ENCODE results near the gene METTL4. TPM values are rescaled to one million over a fixed set of nuclear protein-coding genes. Genes with fewer than 3 reads are reported as not detected.
A peak's percentile ranks its signal among the peaks of the same experiment; 100 is the strongest.

METTL4 gene
- total RNA-seq, 3 donors from 2014 or later (not counting 1 experiment from before 2014, with no cell fraction given): 9.1 to 11.3 (median 10.6) TPM

DNA sequence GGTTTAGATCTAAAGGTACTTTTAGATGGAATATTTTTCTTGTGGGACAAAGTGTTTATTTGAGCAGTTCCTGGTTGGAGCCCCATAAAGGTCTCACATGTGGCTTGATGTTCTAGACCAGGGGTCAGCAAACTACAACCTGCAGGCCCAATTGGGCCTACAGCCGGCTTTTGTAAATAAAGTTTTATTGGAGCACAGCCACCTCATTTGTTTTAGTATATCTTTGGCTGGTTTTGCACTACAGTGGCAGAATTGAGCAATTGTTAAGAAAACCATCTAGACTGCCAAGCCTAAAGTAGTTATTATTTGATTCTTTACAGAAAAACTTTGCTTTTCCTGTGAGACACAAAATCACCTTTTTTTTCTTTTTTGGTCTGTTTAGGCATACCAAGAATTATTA, 41.7 kb upstream of the METTL4 start:
- H3K9me3 ChIP-seq (ENCODE audit: control insufficient read depth, insufficient read depth, low read length): no peaks in the 10 kb centered on the region
- intact Hi-C loops (cut with micrococcal nuclease): no loop called here
- 100% methylated on average over 1 of the region's 1 CpG for WGBS (ENCODE audit: insufficient coverage)
- ATAC-seq: no peak
- DNase-seq: no peak
- H3K27me3 ChIP-seq (ENCODE audit: control insufficient read depth, insufficient read depth, low read length): no peaks in the 10 kb centered on the region
- Mint-ChIP-seq H3K27ac (no peak overlapping the region), H3K4me3 (no peak overlapping the region), H3K36me3 (no peaks in the 10 kb centered on the region), H3K27me3 (ENCODE audit: low read depth in 2 of 2) (no peaks in the 10 kb centered on the region), H3K4me1 (no peaks in the 10 kb centered on the region), H3K9me3 (no peaks in the 10 kb centered on the region)
- no peak overlapping the region for H3K27ac ChIP-seq (ENCODE audit: low read length)
- no peaks in the 10 kb centered on the region for H3K4me1 ChIP-seq (ENCODE audit: control insufficient read depth, insufficient read depth, low read length)
- TF ChIP-seq, protein P1, sequence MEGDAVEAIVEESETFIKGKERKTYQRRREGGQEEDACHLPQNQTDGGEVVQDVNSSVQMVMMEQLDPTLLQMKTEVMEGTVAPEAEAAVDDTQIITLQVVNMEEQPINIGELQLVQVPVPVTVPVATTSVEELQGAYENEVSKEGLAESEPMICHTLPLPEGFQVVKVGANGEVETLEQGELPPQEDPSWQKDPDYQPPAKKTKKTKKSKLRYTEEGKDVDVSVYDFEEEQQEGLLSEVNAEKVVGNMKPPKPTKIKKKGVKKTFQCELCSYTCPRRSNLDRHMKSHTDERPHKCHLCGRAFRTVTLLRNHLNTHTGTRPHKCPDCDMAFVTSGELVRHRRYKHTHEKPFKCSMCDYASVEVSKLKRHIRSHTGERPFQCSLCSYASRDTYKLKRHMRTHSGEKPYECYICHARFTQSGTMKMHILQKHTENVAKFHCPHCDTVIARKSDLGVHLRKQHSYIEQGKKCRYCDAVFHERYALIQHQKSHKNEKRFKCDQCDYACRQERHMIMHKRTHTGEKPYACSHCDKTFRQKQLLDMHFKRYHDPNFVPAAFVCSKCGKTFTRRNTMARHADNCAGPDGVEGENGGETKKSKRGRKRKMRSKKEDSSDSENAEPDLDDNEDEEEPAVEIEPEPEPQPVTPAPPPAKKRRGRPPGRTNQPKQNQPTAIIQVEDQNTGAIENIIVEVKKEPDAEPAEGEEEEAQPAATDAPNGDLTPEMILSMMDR (IDR thresholded peaks at IDR 0.05): no peak
- H3K36me3 ChIP-seq (ENCODE audit: control insufficient read depth, insufficient read depth, low read length): no peaks in the 10 kb centered on the region
- no peak overlapping the region for H3K4me3 ChIP-seq (ENCODE audit: low read length)

DNA sequence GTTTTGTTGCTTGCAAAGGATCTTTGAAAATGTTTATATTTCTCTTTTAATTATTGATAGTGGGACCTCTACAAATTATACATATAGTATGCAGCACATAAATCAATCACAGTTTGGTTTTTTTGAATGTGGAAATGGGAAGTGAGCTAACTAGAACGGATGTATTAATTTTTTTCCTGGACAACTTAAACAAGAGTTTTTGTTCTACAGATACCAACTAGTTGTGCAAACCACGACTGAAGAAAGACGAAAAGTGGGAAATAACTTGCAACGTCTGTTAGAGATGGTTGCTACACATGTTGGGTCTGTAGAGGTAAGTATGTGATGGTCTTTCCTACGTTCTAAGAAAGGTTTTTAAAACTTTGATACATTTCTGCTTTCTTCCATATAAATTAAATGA, 39.2 kb upstream of the METTL4 start:
- Histone ChIP-seq H3K36me3 (ENCODE audit: control insufficient read depth, insufficient read depth, low read length) (no peaks in the 10 kb centered on the region), H3K4me3 (ENCODE audit: low read length) (no peak overlapping the region), H3K4me1 (ENCODE audit: control insufficient read depth, insufficient read depth, low read length) (no peaks in the 10 kb centered on the region), H3K9me3 (ENCODE audit: control insufficient read depth, insufficient read depth, low read length) (no peaks in the 10 kb centered on the region), H3K27me3 (ENCODE audit: control insufficient read depth, insufficient read depth, low read length) (no peaks in the 10 kb centered on the region), H3K27ac (ENCODE audit: low read length) (no peak overlapping the region)
- H3K4me3 Mint-ChIP-seq: no peak overlapping the region
- no peaks in the 10 kb centered on the region for H3K36me3 Mint-ChIP-seq
- H3K9me3 Mint-ChIP-seq: no peaks in the 10 kb centered on the region
- peaks cover 6 to 8% of the 10 kb centered on the region in 2 donors for H3K4me1 Mint-ChIP-seq
- TF ChIP-seq, protein P1 (IDR thresholded peaks at IDR 0.05): no peak
- WGBS (ENCODE audit: insufficient coverage): no CpG with 5 or more reads among the region's 5 CpGs
- intact Hi-C loops (cut with micrococcal nuclease): no loop called here
- no peak for DNase-seq
- ATAC-seq: no peak
- H3K27me3 Mint-ChIP-seq (ENCODE audit: low read depth in 2 of 2): no peaks in the 10 kb centered on the region
- no peak overlapping the region for H3K27ac Mint-ChIP-seq

- Mint-ChIP-seq H3K27ac (peak overlapping the region in 1 of 2 donors; percentile 26), H3K9me3 (no peaks in the 10 kb centered on the region), H3K27me3 (ENCODE audit: low read depth in 2 of 2) (no peaks in the 10 kb centered on the region), H3K4me1 (peaks cover 16 to 17% of the 10 kb centered on the region in 2 donors), H3K36me3 (no peaks in the 10 kb centered on the region), H3K4me3 (no peak overlapping the region)
- no peak for DNase-seq
- ATAC-seq: no peak
- intact Hi-C loops (cut with micrococcal nuclease): loop anchor here (5.0 kb wide), 1 partner anchor 48 kb away; the partner anchor contains the start of gene SMCHD1
- no peak overlapping the region for H3K4me3 ChIP-seq (ENCODE audit: low read length)
- TF ChIP-seq, protein P1 (IDR thresholded peaks at IDR 0.05): no peak
- peaks cover 3% of the 10 kb centered on the region for H3K4me1 ChIP-seq (ENCODE audit: control insufficient read depth, insufficient read depth, low read length)
- no peaks in the 10 kb centered on the region for H3K27me3 ChIP-seq (ENCODE audit: control insufficient read depth, insufficient read depth, low read length)
- H3K36me3 ChIP-seq (ENCODE audit: control insufficient read depth, insufficient read depth, low read length): no peaks in the 10 kb centered on the region
- no peak overlapping the region for H3K27ac ChIP-seq (ENCODE audit: low read length)
- no peaks in the 10 kb centered on the region for H3K9me3 ChIP-seq (ENCODE audit: control insufficient read depth, insufficient read depth, low read length)
- WGBS (ENCODE audit: insufficient coverage): 100% methylated on average over 1 of the region's 2 CpGs
Observed at GRCh38 chr18:2609604-2610003, 38.3 kb upstream of the METTL4 start.

DNA sequence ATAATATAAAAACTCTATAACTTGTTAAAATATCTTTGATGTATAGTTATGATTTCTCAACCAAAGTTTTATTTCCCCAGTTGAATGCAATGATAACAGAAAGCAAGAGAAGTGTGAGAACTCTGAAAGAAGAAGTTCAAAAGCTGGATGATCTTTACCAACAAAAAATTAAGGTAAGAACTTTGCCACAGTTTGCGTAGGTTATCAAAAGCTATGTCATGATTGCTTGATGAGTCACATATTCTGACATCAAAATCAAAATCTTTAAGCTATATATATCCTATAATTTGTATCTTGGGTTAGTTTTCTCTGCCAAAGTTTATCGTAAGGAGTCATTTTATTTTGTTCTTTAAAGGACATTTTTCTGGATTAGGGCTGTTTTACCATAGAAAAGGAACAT, 35.0 kb upstream of the METTL4 start:
- intact Hi-C loops (cut with micrococcal nuclease): loop anchor here (1.0 to 5.0 kb wide), 2 partner anchors 30 to 51 kb away; partner anchors contain the start of gene SMCHD1
- no peaks in the 10 kb centered on the region for H3K9me3 Mint-ChIP-seq
- H3K36me3 Mint-ChIP-seq: no peaks in the 10 kb centered on the region
- no peaks in the 10 kb centered on the region for H3K27me3 Mint-ChIP-seq (ENCODE audit: low read depth in 2 of 2)
- H3K4me1 Mint-ChIP-seq: peaks cover 20 to 21% of the 10 kb centered on the region in 2 donors
- H3K4me3 ChIP-seq (ENCODE audit: low read length): no peak overlapping the region
- no peaks in the 10 kb centered on the region for H3K36me3 ChIP-seq (ENCODE audit: control insufficient read depth, insufficient read depth, low read length)
- H3K27me3 ChIP-seq (ENCODE audit: control insufficient read depth, insufficient read depth, low read length): no peaks in the 10 kb centered on the region
- TF ChIP-seq, protein P1 (IDR thresholded peaks at IDR 0.05): no peak
- H3K4me1 ChIP-seq (ENCODE audit: control insufficient read depth, insufficient read depth, low read length): peaks cover 3% of the 10 kb centered on the region
- 14% methylated on average over 1 of the region's 2 CpGs for WGBS (ENCODE audit: insufficient coverage)
- peak overlapping the region; percentile 89 to 92 for H3K27ac Mint-ChIP-seq
- peak overlapping the region; percentile 70 for H3K27ac ChIP-seq (ENCODE audit: low read length)
- DNase-seq (peak in 1 of 2 donors; percentile 60), ATAC-seq (peak; percentile 39 to 49 (median 39))
- no peaks in the 10 kb centered on the region for H3K9me3 ChIP-seq (ENCODE audit: control insufficient read depth, insufficient read depth, low read length)
- H3K4me3 Mint-ChIP-seq: peak overlapping the region; percentile 74

Measured in natural killer cell (primary cell).